ENCODE results near the gene HEXA. TPM values are rescaled to one million over a fixed set of nuclear protein-coding genes. Genes with fewer than 3 reads are reported as not detected.

Gene HEXA
- total RNA-seq, 1 experiment from 2014 or later = 199 TPM

GRCh38 chr15:72306211-72306785 lies 69.5 kb downstream of the HEXA start:
- Histone ChIP-seq H3K4me3 (ENCODE audit: low read depth in 2 of 2, low read length in 2 of 2) (no peak overlapping the region), H3K4me1 (ENCODE audit: control insufficient read depth, insufficient read depth, low read length) (no peaks in the 10 kb centered on the region), H3K27ac (ENCODE audit: low read length) (no peak overlapping the region), H3K9me3 (ENCODE audit: control insufficient read depth, insufficient read depth, low read depth, low read length) (no peaks in the 10 kb centered on the region), H3K27me3 (ENCODE audit: control insufficient read depth, insufficient read depth, low read length) (no peaks in the 10 kb centered on the region; the same call in 1 of the 2 replicates), H3K36me3 (ENCODE audit: control insufficient read depth, insufficient read depth, low read length) (no peaks in the 10 kb centered on the region)
- CTCF ChIA-PET = no interaction called here
- intact Hi-C loops (cut with micrococcal nuclease; ENCODE audit: unreplicated experiment) (no loop called here), in situ Hi-C loops (cut with HindIII; ENCODE audit: low pct_unique_long_range_greater_than_20kb, low sequenced_read_pairs) (no loop called here)
- ATAC-seq (no peak), DNase-seq (ENCODE audit: low read depth, low spot score) (no peak)
- TF ChIP-seq CTCF (IDR thresholded peaks at IDR 0.05) (no peak), POLR2AphosphoS5 (IDR thresholded peaks at IDR 0.05; ENCODE audit: low read depth, low read length) (no peak), TCF7L2 (IDR thresholded peaks at IDR 0.05; ENCODE audit: low read depth, low read length) (no peak), REST (IDR thresholded peaks at IDR 0.05; ENCODE audit: insufficient read depth in 1 of 2, low read depth in 2 of 2, low read length in 1 of 2) (no peak), SIN3A (IDR thresholded peaks at IDR 0.05; ENCODE audit: borderline replicate concordance, insufficient read depth, low read depth, low read length) (no peak)
- BruUV-seq (replicated peaks) = no TSS peak
- POLR2A ChIA-PET = no interaction called here

- intact Hi-C loops (cut with micrococcal nuclease; ENCODE audit: unreplicated experiment) (loop anchor here (5.0 kb wide), 1 partner anchor 433 kb away; no protein-coding TSS in a partner anchor), in situ Hi-C loops (cut with HindIII; ENCODE audit: low pct_unique_long_range_greater_than_20kb, low sequenced_read_pairs) (no loop called here)
- Histone ChIP-seq H3K27me3 (ENCODE audit: control insufficient read depth, insufficient read depth, low read length) (no peaks in the 10 kb centered on the region; the same call in 1 of the 2 replicates), H3K4me1 (ENCODE audit: control insufficient read depth, insufficient read depth, low read length) (no peaks in the 10 kb centered on the region), H3K36me3 (ENCODE audit: control insufficient read depth, insufficient read depth, low read length) (no peaks in the 10 kb centered on the region), H3K27ac (ENCODE audit: low read length) (no peak overlapping the region), H3K9me3 (ENCODE audit: control insufficient read depth, insufficient read depth, low read depth, low read length) (no peaks in the 10 kb centered on the region), H3K4me3 (ENCODE audit: low read depth in 2 of 2, low read length in 2 of 2) (no peak overlapping the region)
- BruUV-seq (replicated peaks) = no TSS peak
- ChIA-PET POLR2A (no interaction called here), CTCF (no interaction called here)
- DNase-seq (ENCODE audit: low read depth, low spot score) (no peak), ATAC-seq (no peak)
- TF ChIP-seq POLR2AphosphoS5 (IDR thresholded peaks at IDR 0.05; ENCODE audit: low read depth, low read length) (no peak), TCF7L2 (IDR thresholded peaks at IDR 0.05; ENCODE audit: low read depth, low read length) (no peak), REST (IDR thresholded peaks at IDR 0.05; ENCODE audit: insufficient read depth in 1 of 2, low read depth in 2 of 2, low read length in 1 of 2) (no peak), CTCF (IDR thresholded peaks at IDR 0.05) (no peak), SIN3A (IDR thresholded peaks at IDR 0.05; ENCODE audit: borderline replicate concordance, insufficient read depth, low read depth, low read length) (no peak)
Measured at GRCh38 chr15:72304596-72304995, 71.2 kb downstream of the HEXA start.

All from Panc1 (cell line).